GM10847 (cell line): ENCODE results near the gene NCAM2.

Experiments used
- POLR2A ChIP-seq: IDR thresholded peaks from 2 replicates; pipeline ENCODE4 v1.6.1; 2011; ENCODE audit not compliant: insufficient read length; ENCODE audit errors: extremely low read depth

The NCAM2 gene

GRCh38 chr21:20997636-20998455 is at the start of gene NCAM2:
Gene NCAM2, plus strand, starts transcription at chr21:20998409.
- no peak for TF ChIP-seq POLR2A

- TF ChIP-seq POLR2A = no peak
Measured at GRCh38 chr21:20949884-20950283, 48.3 kb upstream of the NCAM2 start.

GRCh38 chr21:20965816-20966215 is 32.4 kb upstream of the NCAM2 start:
- TF ChIP-seq POLR2A = no peak

- TF ChIP-seq POLR2A = no peak
Measured at GRCh38 chr21:20968391-20968790, 29.8 kb upstream of the NCAM2 start.

GRCh38 chr21:20970691-20971090 is 27.5 kb upstream of the NCAM2 start:
- no peak for TF ChIP-seq POLR2A

- TF ChIP-seq POLR2A = no peak
Measured at GRCh38 chr21:20971296-20971921, 26.8 kb upstream of the NCAM2 start.

GRCh38 chr21:20994790-20995189 is 3.4 kb upstream of the NCAM2 start:
- TF ChIP-seq POLR2A = no peak

- TF ChIP-seq POLR2A = no peak
Measured at GRCh38 chr21:20996421-20997310, 1.5 kb upstream of the NCAM2 start.

- no peak for TF ChIP-seq POLR2A
Measured at GRCh38 chr21:20997311-20997635, 936 bp upstream of the NCAM2 start.

GRCh38 chr21:20998456-20998789 is 214 bp downstream of the NCAM2 start:
- TF ChIP-seq POLR2A = no peak

GRCh38 chr21:20998886-20999285 is 677 bp downstream of the NCAM2 start:
- no peak for TF ChIP-seq POLR2A

GRCh38 chr21:20999659-21000058 is 1.4 kb downstream of the NCAM2 start:
- TF ChIP-seq POLR2A = no peak

- TF ChIP-seq POLR2A = no peak
Measured at GRCh38 chr21:21000591-21001175, 2.5 kb downstream of the NCAM2 start.

GRCh38 chr21:21001591-21002100 is 3.4 kb downstream of the NCAM2 start:
- TF ChIP-seq POLR2A = no peak

GRCh38 chr21:21002153-21002552 is 3.9 kb downstream of the NCAM2 start:
- TF ChIP-seq POLR2A = no peak
